Astrocyte (in vitro differentiated cells and primary cell): ENCODE data around the gene AP5B1. TPM values are rescaled to one million over a fixed set of nuclear protein-coding genes. Genes with fewer than 3 reads are reported as not detected.
A peak's percentile ranks its signal among the peaks of the same experiment; 100 is the strongest.

Source experiments
- DNase-seq: peaks from one replicate; pipeline ENCODE4 v3.0.0-alpha.2; 2010; ENCODE audit warnings: low read depth
- FAIRE-seq: peaks from 2 replicates; lab custom pipeline; 2011; peaks lifted over from hg19 to GRCh38; lab: Jason Lieb, UNC
- H2AFZ ChIP-seq: 2 replicates; pipeline ENCODE4 v1.6.0; 2012; ENCODE audit warnings: low read depth, low read length, inconsistent platforms
- H3K27ac ChIP-seq: 2 replicates; pipeline ENCODE4 v1.5.1; 2011; ENCODE audit warnings: low read depth, low read length, inconsistent platforms
- H3K27me3 ChIP-seq: 2 replicates; pipeline ENCODE4 v1.6.0; 2011; ENCODE audit warnings: low read length, inconsistent platforms; ENCODE audit not compliant: insufficient read depth
- H3K36me3 ChIP-seq: 2 replicates; pipeline ENCODE4 v1.5.1; 2011; ENCODE audit warnings: low read length, inconsistent platforms; ENCODE audit not compliant: insufficient read depth
- H3K4me1 ChIP-seq: 2 replicates; pipeline ENCODE4 v1.5.1; 2011; ENCODE audit warnings: low read length, inconsistent platforms; ENCODE audit not compliant: insufficient read depth
- H3K4me2 ChIP-seq: 2 replicates; pipeline ENCODE4 v1.6.0; 2012; ENCODE audit warnings: low read length, inconsistent platforms
- H3K4me3 ChIP-seq: 2 replicates; pipeline ENCODE4 v1.5.1; 2011; ENCODE audit warnings: low read depth, mild to moderate bottlenecking, low read length, inconsistent platforms; ENCODE audit not compliant: insufficient read depth
- H3K79me2 ChIP-seq: 2 replicates; pipeline ENCODE4 v1.6.0; 2012; ENCODE audit warnings: mild to moderate bottlenecking, low read length, inconsistent platforms; ENCODE audit not compliant: insufficient read depth
- H3K9ac ChIP-seq: 2 replicates; pipeline ENCODE4 v1.6.0; 2012; ENCODE audit warnings: mild to moderate bottlenecking, low read length, inconsistent platforms
- H3K9me3 ChIP-seq: 2 replicates; pipeline ENCODE4 v1.5.1; 2012; ENCODE audit warnings: low read depth, mild to moderate bottlenecking, low read length, inconsistent platforms; ENCODE audit not compliant: insufficient read depth
- H4K20me1 ChIP-seq: 2 replicates; pipeline ENCODE4 v1.6.0; 2012; ENCODE audit warnings: low read length, inconsistent platforms; ENCODE audit not compliant: insufficient read depth
- H3K27ac Mint-ChIP-seq: one replicate; pipeline ENCODE4 v1.8.0; 2021; ENCODE audit warnings: mild to moderate bottlenecking, mixed read lengths; ENCODE audit not compliant: unreplicated experiment
- H3K27me3 Mint-ChIP-seq: one replicate; pipeline ENCODE4 v1.8.0; 2021; ENCODE audit warnings: low read depth, mixed read lengths; ENCODE audit not compliant: unreplicated experiment
- H3K36me3 Mint-ChIP-seq: one replicate; pipeline ENCODE4 v1.8.0; 2021; ENCODE audit warnings: low read depth, mixed read lengths; ENCODE audit not compliant: unreplicated experiment
- H3K4me1 Mint-ChIP-seq: one replicate; pipeline ENCODE4 v1.8.0; 2021; ENCODE audit warnings: low read depth, mixed read lengths; ENCODE audit not compliant: unreplicated experiment
- H3K4me3 Mint-ChIP-seq: one replicate; pipeline ENCODE4 v1.8.0; 2021; ENCODE audit warnings: mild to moderate bottlenecking, moderate library complexity, mixed read lengths; ENCODE audit not compliant: unreplicated experiment
- H3K9me3 Mint-ChIP-seq: one replicate; pipeline ENCODE4 v1.8.0; 2021; ENCODE audit warnings: mild to moderate bottlenecking, mixed read lengths; ENCODE audit not compliant: unreplicated experiment
- CTCF ChIP-seq: IDR thresholded peaks from 2 replicates; pipeline ENCODE4 v1.5.1; 2011; ENCODE audit warnings: low read depth, mild to moderate bottlenecking, inconsistent platforms, low read length, moderate library complexity; ENCODE audit not compliant: insufficient read depth
- EZH2 ChIP-seq: IDR thresholded peaks from 2 replicates; pipeline ENCODE4 v1.6.1; 2012; ENCODE audit warnings: mild to moderate bottlenecking, low read length, inconsistent platforms; ENCODE audit not compliant: insufficient read depth
- total RNA-seq: library from RNA; stranded (reverse); gene quantifications from 2 replicates; pipeline ENCODE4 v1.2.1, GENCODE V29; 2021

AP5B1 gene
- total RNA-seq, 1 donor from 2014 or later, result 10.9 TPM

DNA sequence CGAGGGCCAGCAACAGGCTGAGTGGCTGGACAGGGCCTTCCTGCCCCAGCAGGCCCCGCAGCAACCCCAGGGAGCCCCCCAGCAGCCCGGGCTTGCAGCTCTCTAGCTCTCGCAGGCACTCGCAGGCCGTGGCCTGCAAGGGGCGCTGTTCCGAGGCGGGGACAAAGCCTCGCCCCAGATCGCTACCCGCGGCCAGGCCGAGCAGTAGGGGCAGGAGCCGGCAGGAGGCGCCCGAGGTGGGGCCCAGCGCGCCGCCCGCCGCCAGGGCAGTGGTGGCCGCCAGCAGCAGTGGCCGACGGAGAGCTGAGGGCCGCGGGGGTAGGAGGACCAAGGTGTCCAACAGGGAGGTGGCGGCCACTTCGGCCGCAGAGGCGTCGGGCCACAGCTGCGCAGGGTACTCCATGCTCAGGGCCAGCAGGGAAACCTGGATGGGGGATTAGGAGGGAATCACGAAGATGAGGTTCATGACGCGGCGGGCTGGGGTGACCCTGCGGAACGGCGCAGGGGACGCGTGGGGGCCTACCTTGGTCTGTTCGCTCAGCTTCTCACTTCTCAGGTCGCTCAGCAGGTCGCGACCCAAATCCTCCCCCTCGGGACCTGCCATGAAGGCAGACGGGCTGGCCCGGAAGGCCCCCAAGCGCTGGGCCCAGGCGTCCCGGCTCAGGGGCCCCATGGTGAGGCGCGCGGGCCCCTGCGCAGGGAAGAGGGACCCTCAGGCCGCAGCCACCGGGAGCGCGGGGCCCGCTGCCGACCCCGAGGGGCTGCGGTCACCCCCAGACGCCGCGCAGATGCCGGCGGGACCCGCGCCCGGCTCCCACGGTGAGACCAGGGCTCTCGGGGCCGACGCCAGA, 632 bp downstream of the AP5B1 start:
- Histone ChIP-seq H3K27ac (peak overlapping the region; percentile 42), H3K9me3 (no peaks in the 10 kb centered on the region), H3K79me2 (peaks cover 18% of the 10 kb centered on the region), H4K20me1 (peaks cover 34% of the 10 kb centered on the region), H3K9ac (peak overlapping the region; percentile 83), H3K4me3 (peak overlapping the region; percentile 73), H3K4me1 (peaks cover 6% of the 10 kb centered on the region), H3K27me3 (peaks cover 8% of the 10 kb centered on the region), H2AFZ (peak overlapping the region; percentile 85), H3K36me3 (no peaks in the 10 kb centered on the region), H3K4me2 (peak overlapping the region; percentile 86)
- FAIRE-seq, result no peak
- Mint-ChIP-seq H3K27ac (no peak overlapping the region), H3K4me3 (peak overlapping the region; percentile 85), H3K4me1 (peaks cover 7% of the 10 kb centered on the region), H3K27me3 (peaks cover 22% of the 10 kb centered on the region), H3K9me3 (no peaks in the 10 kb centered on the region), H3K36me3 (peaks cover 11% of the 10 kb centered on the region)
- TF ChIP-seq EZH2, result no peak
- peak; percentile 48 for TF ChIP-seq CTCF
- peak; percentile 54 for DNase-seq

- no peak overlapping the region for H2AFZ ChIP-seq
- H3K27me3 ChIP-seq, result peaks cover 4% of the 10 kb centered on the region
- H4K20me1 ChIP-seq, result peaks cover 40% of the 10 kb centered on the region
- Mint-ChIP-seq H3K36me3 (peaks cover 14% of the 10 kb centered on the region), H3K27ac (no peak overlapping the region), H3K27me3 (peaks cover 18% of the 10 kb centered on the region), H3K4me1 (peaks cover 7% of the 10 kb centered on the region), H3K9me3 (no peaks in the 10 kb centered on the region), H3K4me3 (peak overlapping the region; percentile 75)
- TF ChIP-seq CTCF (no peak), EZH2 (no peak)
- DNase-seq, result no peak
- H3K79me2 ChIP-seq, result peaks cover 18% of the 10 kb centered on the region
- peaks cover 6% of the 10 kb centered on the region for H3K4me1 ChIP-seq
- no peaks in the 10 kb centered on the region for H3K36me3 ChIP-seq
- FAIRE-seq, result no peak
- H3K4me2 ChIP-seq, result peak overlapping the region; percentile 86
- H3K9me3 ChIP-seq, result no peaks in the 10 kb centered on the region
- peak overlapping the region; percentile 73 for H3K4me3 ChIP-seq
- H3K9ac ChIP-seq, result peak overlapping the region; percentile 83
- no peak overlapping the region for H3K27ac ChIP-seq
These were observed 1.2 kb downstream of the AP5B1 start for GRCh38 chr11:65779669-65779918.
